HEK293 (cell line): ENCODE data around the gene PYURF.

Source experiments
- CTCF ChIA-PET: fragments of 350-600 bp; formaldehyde crosslinking; extraction: SDS; loops from one replicate; lab custom pipeline; 2021; ENCODE audit warnings: antibody characterized with exemption; lab: Yijun Ruan, JAX
- POLR2A ChIA-PET: fragments of 300-600 bp; formaldehyde crosslinking; extraction: SDS; loops from one replicate; lab custom pipeline; 2020; ENCODE audit warnings: antibody characterized with exemption, inconsistent platforms; lab: Yijun Ruan, JAX
- H3K27ac ChIP-seq: fragments of 200-500 bp; sonication (Bioruptor generic); 2 replicates; pipeline ENCODE4 v1.5.1; 2014; ENCODE audit warnings: low read depth, low read length, control low read depth, inconsistent platforms; ENCODE audit errors: extremely low read depth
- H3K36me3 ChIP-seq, 2 experiments: fragments of 200-500 bp in 1 of 2; sonication (Bioruptor generic) in 1 of 2; 1 replicate in 1 of 2; 2 replicates in 1 of 2; pipeline ENCODE4 v1.5.1; 2014 to 2017; ENCODE audit warnings: inconsistent platforms in 2 of 2, low read length in 2 of 2; ENCODE audit not compliant: control insufficient read depth in 2 of 2, insufficient read depth in 1 of 2
- H3K4me1 ChIP-seq: fragments of 200-500 bp; sonication (Bioruptor generic); 2 replicates; pipeline ENCODE4 v1.5.1; 2014; ENCODE audit warnings: mild to moderate bottlenecking, low read length, inconsistent platforms; ENCODE audit not compliant: control insufficient read depth, insufficient read depth
- H3K4me3 ChIP-seq: 2 replicates; pipeline ENCODE4 v1.5.1; 2011; ENCODE audit warnings: low read depth, mild to moderate bottlenecking, control low read depth, low read length, moderate library complexity
- H3K9me3 ChIP-seq: fragments of 200-500 bp; sonication (Bioruptor generic); 2 replicates; pipeline ENCODE4 v1.5.1; 2014; ENCODE audit warnings: low read depth, low read length, inconsistent platforms; ENCODE audit not compliant: control insufficient read depth, insufficient read depth
- AEBP2 ChIP-seq: fragments of 450-650 bp; formaldehyde crosslinking; IDR thresholded peaks from 2 replicates; pipeline ENCODE4 v1.5.1; 2016; ENCODE audit warnings: missing biosample characterization, missing genetic modification characterization, borderline replicate concordance
- GLI2 ChIP-seq: fragments of 450-650 bp; formaldehyde crosslinking; IDR thresholded peaks from 2 replicates; pipeline ENCODE4; 2017; ENCODE audit warnings: missing biosample characterization, missing genetic modification characterization, low read depth, borderline replicate concordance
- HIC1 ChIP-seq: fragments of 450-650 bp; formaldehyde crosslinking; IDR thresholded peaks from 2 replicates; pipeline ENCODE4 v1.5.1; 2016; ENCODE audit warnings: missing biosample characterization, missing genetic modification characterization
- ZBTB8A ChIP-seq: fragments of 450-650 bp; formaldehyde crosslinking; IDR thresholded peaks from 2 replicates; pipeline ENCODE4 v1.5.1; 2016; ENCODE audit warnings: missing biosample characterization, missing genetic modification characterization
- ZNF10 ChIP-seq: fragments of 450-650 bp; formaldehyde crosslinking; IDR thresholded peaks from 2 replicates; pipeline ENCODE4 v1.5.1; 2017; ENCODE audit warnings: missing biosample characterization, missing genetic modification characterization
- ZNF132 ChIP-seq: fragments of 450-650 bp; formaldehyde crosslinking; IDR thresholded peaks from 2 replicates; pipeline ENCODE4 v1.5.1; 2017; ENCODE audit warnings: missing biosample characterization, missing genetic modification characterization, borderline replicate concordance
- ZNF140 ChIP-seq: fragments of 450-650 bp; formaldehyde crosslinking; IDR thresholded peaks from 2 replicates; pipeline ENCODE4 v1.5.1; 2016; ENCODE audit warnings: missing biosample characterization, missing genetic modification characterization
- ZNF157 ChIP-seq: fragments of 450-650 bp; formaldehyde crosslinking; IDR thresholded peaks from 2 replicates; pipeline ENCODE4 v1.5.1; 2016; ENCODE audit warnings: missing biosample characterization, missing genetic modification characterization
- ZNF184 ChIP-seq: fragments of 450-650 bp; IDR thresholded peaks from 2 replicates; pipeline ENCODE4 v1.5.1; 2018; ENCODE audit warnings: missing biosample characterization, mild to moderate bottlenecking, missing genetic modification characterization
- ZNF214 ChIP-seq: fragments of 450-650 bp; formaldehyde crosslinking; IDR thresholded peaks from 2 replicates; pipeline ENCODE4 v1.5.1; 2017; ENCODE audit warnings: missing biosample characterization, mild to moderate bottlenecking, missing genetic modification characterization, borderline replicate concordance
- ZNF221 ChIP-seq: fragments of 450-650 bp; formaldehyde crosslinking; IDR thresholded peaks from 2 replicates; pipeline ENCODE4 v1.5.1; 2017; ENCODE audit warnings: missing biosample characterization, missing genetic modification characterization, borderline replicate concordance
- ZNF239 ChIP-seq: fragments of 450-650 bp; formaldehyde crosslinking; IDR thresholded peaks from 2 replicates; pipeline ENCODE4 v1.5.1; 2016; ENCODE audit warnings: missing biosample characterization, missing genetic modification characterization
- ZNF292 ChIP-seq: fragments of 450-650 bp; formaldehyde crosslinking; IDR thresholded peaks from 2 replicates; pipeline ENCODE4 v1.5.1; 2016; ENCODE audit warnings: low read depth, missing biosample characterization, missing genetic modification characterization, borderline replicate concordance
- ZNF335 ChIP-seq: fragments of 450-650 bp; formaldehyde crosslinking; conservative IDR thresholded peaks from 2 replicates; pipeline ENCODE4 v1.5.1; 2016; ENCODE audit warnings: missing biosample characterization, missing genetic modification characterization
- ZNF391 ChIP-seq: fragments of 450-650 bp; formaldehyde crosslinking; IDR thresholded peaks from 2 replicates; pipeline ENCODE4 v1.5.1; 2016; ENCODE audit warnings: low read depth, missing biosample characterization, missing genetic modification characterization, borderline replicate concordance
- ZNF561 ChIP-seq: fragments of 450-650 bp; IDR thresholded peaks from 2 replicates; pipeline ENCODE4 v1.5.1; 2018; ENCODE audit warnings: missing biosample characterization, missing genetic modification characterization, borderline replicate concordance
- ZNF704 ChIP-seq: fragments of 450-650 bp; formaldehyde crosslinking; IDR thresholded peaks from 2 replicates; pipeline ENCODE4 v1.5.1; 2016; ENCODE audit warnings: missing biosample characterization, missing genetic modification characterization
- ZNF768 ChIP-seq: fragments of 450-650 bp; formaldehyde crosslinking; IDR thresholded peaks from 2 replicates; pipeline ENCODE4 v1.5.1; 2018; ENCODE audit warnings: missing biosample characterization, mild to moderate bottlenecking, missing genetic modification characterization
- ZNF837 ChIP-seq: fragments of 450-650 bp; formaldehyde crosslinking; IDR thresholded peaks from 2 replicates; pipeline ENCODE4 v1.5.1; 2016; ENCODE audit warnings: missing biosample characterization, missing genetic modification characterization
- TF ChIP-seq, protein P1 (sequence below): fragments of 450-650 bp; formaldehyde crosslinking; IDR thresholded peaks from 2 replicates; pipeline ENCODE4 v1.5.1; 2016; ENCODE audit warnings: missing biosample characterization, missing genetic modification characterization, low read depth

The PYURF gene

DNA sequence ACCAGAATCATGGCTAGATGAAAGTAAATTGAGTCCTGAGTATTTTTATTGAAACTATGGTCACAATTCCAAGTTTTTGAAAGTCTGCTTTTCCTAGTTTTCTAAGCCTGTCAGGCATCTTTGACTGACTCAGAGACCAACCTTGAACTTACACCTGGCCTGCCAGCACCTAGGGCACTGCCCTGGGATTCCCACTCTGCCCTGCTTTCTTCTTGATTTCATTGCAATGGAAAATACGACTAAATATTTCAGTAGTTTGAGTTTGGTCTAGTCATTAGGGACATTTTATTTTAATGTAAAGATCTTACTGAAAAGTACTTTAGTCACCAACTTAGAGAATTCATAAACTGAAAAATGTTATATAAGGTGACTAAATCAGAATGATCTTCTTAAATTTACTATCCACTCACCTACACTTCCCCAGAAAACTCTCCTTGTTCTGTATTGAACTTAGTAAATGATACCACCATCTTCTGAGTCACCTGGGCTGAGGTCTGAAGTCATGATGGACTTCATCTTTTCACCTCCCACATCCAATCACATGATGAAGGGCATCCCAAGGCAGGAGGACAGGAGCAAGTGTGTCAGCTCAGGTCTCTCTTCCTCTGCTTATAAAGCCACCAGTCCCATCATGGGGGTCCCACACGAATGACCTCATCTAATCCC lies 11.6 kb upstream of the PYURF start (continued):
- TF ChIP-seq ZNF140 (tag by site-specific recombination), result no peak
- no peak for TF ChIP-seq ZBTB8A

- H3K4me3 ChIP-seq, result no peak overlapping the region
- ChIA-PET CTCF (no interaction called here), POLR2A (interaction anchor here (0.7 kb wide), 1 partner anchor 12 kb away, joined by 3 read pairs; no protein-coding TSS in a partner anchor)
- H3K36me3 ChIP-seq, result no peaks in the 10 kb centered on the region
- no peak for TF ChIP-seq ZNF184 (tag by site-specific recombination)
- no peak for TF ChIP-seq ZNF239 (tag by site-specific recombination)
- TF ChIP-seq ZNF157, result no peak
- H3K4me1 ChIP-seq, result no peaks in the 10 kb centered on the region
- no peak overlapping the region for H3K27ac ChIP-seq
- no peaks in the 10 kb centered on the region for H3K9me3 ChIP-seq
These were observed 10.6 kb upstream of the PYURF start for GRCh38 chr4:88533937-88534750.

- ChIA-PET CTCF (interaction anchor here (1.0 kb wide), 1 partner anchor 489 kb away, joined by 3 read pairs; no protein-coding TSS in a partner anchor), POLR2A (no interaction called here)
- no peaks in the 10 kb centered on the region for H3K36me3 ChIP-seq
- H3K27ac ChIP-seq, result no peak overlapping the region
- no peak overlapping the region for H3K4me3 ChIP-seq
- no peaks in the 10 kb centered on the region for H3K4me1 ChIP-seq
- no peak for TF ChIP-seq ZNF391 (tag by site-specific recombination)
- no peak for TF ChIP-seq ZNF335 (tag by site-specific recombination)
- no peak for TF ChIP-seq ZNF768
- TF ChIP-seq ZNF292 (tag by site-specific recombination), result no peak
- no peak for TF ChIP-seq ZNF10 (tag by site-specific recombination)
- no peak for TF ChIP-seq ZNF704
- no peak for TF ChIP-seq AEBP2 (tag by site-specific recombination)
- TF ChIP-seq GLI2, result no peak
- no peak for TF ChIP-seq ZNF221
- TF ChIP-seq ZNF132 (tag by site-specific recombination), result no peak
- TF ChIP-seq ZNF837 (tag by site-specific recombination), result no peak
- no peaks in the 10 kb centered on the region for H3K9me3 ChIP-seq
These were observed 9.7 kb upstream of the PYURF start for GRCh38 chr4:88533088-88533790.

GRCh38 chr4:88531549-88531948 lies 8.0 kb upstream of the PYURF start:
- TF ChIP-seq, protein P1, sequence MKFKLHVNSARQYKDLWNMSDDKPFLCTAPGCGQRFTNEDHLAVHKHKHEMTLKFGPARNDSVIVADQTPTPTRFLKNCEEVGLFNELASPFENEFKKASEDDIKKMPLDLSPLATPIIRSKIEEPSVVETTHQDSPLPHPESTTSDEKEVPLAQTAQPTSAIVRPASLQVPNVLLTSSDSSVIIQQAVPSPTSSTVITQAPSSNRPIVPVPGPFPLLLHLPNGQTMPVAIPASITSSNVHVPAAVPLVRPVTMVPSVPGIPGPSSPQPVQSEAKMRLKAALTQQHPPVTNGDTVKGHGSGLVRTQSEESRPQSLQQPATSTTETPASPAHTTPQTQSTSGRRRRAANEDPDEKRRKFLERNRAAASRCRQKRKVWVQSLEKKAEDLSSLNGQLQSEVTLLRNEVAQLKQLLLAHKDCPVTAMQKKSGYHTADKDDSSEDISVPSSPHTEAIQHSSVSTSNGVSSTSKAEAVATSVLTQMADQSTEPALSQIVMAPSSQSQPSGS (tag by site-specific recombination), result no peak
- TF ChIP-seq ZNF214 (tag by site-specific recombination) (no peak), HIC1 (tag by site-specific recombination) (no peak), ZNF561 (tag by site-specific recombination) (no peak), ZNF157 (no peak)
- ChIA-PET POLR2A (no interaction called here), CTCF (interaction anchor here (0.6 to 4.0 kb wide), 3 partner anchors 8 to 1483 kb away, joined by 3 to 15 read pairs (median 4); no protein-coding TSS in a partner anchor)
- Histone ChIP-seq H3K4me3 (no peak overlapping the region), H3K4me1 (no peaks in the 10 kb centered on the region), H3K36me3 (no peaks in the 10 kb centered on the region), H3K27ac (no peak overlapping the region), H3K9me3 (no peaks in the 10 kb centered on the region)
